ENCODE measurements around the gene FKBP2. TPM values are rescaled to one million over a fixed set of nuclear protein-coding genes. Genes with fewer than 3 reads are reported as not detected.

Gene FKBP2
- total and polyA plus RNA-seq, 2 of the 13 experiments (the other 11 are each of a cell fraction or from before 2014, with no cell fraction given) = 30.1 to 53.3 TPM

GRCh38 chr11:64230171-64230984 lies 10.5 kb upstream of the FKBP2 start, which contains the start of gene DNAJC4 (continued):
- TF ChIP-seq, protein P1, sequence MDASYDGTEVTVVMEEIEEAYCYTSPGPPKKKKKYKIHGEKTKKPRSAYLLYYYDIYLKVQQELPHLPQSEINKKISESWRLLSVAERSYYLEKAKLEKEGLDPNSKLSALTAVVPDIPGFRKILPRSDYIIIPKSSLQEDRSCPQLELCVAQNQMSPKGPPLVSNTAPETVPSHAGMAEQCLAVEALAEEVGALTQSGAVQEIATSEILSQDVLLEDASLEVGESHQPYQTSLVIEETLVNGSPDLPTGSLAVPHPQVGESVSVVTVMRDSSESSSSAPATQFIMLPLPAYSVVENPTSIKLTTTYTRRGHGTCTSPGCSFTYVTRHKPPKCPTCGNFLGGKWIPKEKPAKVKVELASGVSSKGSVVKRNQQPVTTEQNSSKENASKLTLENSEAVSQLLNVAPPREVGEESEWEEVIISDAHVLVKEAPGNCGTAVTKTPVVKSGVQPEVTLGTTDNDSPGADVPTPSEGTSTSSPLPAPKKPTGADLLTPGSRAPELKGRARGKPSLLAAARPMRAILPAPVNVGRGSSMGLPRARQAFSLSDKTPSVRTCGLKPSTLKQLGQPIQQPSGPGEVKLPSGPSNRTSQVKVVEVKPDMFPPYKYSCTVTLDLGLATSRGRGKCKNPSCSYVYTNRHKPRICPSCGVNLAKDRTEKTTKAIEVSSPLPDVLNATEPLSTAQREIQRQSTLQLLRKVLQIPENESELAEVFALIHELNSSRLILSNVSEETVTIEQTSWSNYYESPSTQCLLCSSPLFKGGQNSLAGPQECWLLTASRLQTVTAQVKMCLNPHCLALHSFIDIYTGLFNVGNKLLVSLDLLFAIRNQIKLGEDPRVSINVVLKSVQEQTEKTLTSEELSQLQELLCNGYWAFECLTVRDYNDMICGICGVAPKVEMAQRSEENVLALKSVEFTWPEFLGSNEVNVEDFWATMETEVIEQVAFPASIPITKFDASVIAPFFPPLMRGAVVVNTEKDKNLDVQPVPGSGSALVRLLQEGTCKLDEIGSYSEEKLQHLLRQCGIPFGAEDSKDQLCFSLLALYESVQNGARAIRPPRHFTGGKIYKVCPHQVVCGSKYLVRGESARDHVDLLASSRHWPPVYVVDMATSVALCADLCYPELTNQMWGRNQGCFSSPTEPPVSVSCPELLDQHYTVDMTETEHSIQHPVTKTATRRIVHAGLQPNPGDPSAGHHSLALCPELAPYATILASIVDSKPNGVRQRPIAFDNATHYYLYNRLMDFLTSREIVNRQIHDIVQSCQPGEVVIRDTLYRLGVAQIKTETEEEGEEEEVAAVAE (CRISPR knock-in tag; IDR thresholded peaks at IDR 0.05; ENCODE audit: borderline replicate concordance) = 0 out of 2 replicates have a peak, but pooled peaks have one; percentile 20
- TF ChIP-seq, protein P2, sequence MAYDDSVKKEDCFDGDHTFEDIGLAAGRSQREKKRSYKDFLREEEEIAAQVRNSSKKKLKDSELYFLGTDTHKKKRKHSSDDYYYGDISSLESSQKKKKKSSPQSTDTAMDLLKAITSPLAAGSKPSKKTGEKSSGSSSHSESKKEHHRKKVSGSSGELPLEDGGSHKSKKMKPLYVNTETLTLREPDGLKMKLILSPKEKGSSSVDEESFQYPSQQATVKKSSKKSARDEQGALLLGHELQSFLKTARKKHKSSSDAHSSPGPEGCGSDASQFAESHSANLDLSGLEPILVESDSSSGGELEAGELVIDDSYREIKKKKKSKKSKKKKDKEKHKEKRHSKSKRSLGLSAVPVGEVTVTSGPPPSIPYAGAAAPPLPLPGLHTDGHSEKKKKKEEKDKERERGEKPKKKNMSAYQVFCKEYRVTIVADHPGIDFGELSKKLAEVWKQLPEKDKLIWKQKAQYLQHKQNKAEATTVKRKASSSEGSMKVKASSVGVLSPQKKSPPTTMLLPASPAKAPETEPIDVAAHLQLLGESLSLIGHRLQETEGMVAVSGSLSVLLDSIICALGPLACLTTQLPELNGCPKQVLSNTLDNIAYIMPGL (CRISPR knock-in tag; IDR thresholded peaks at IDR 0.05; ENCODE audit: borderline replicate concordance in 1 of 2, low read depth in 1 of 2) = peak in 1 of 2 experiments; percentile 55; a peak in 2 of 4 replicates
- TF ChIP-seq NCOA1 (CRISPR knock-in tag; IDR thresholded peaks at IDR 0.05) (peak; percentile 74; the same call in 1 of the 2 replicates), IRX3 (CRISPR knock-in tag; IDR thresholded peaks at IDR 0.05; ENCODE audit: borderline replicate concordance, low read depth) (peak; percentile 80), SCMH1 (CRISPR knock-in tag; IDR thresholded peaks at IDR 0.05; ENCODE audit: borderline replicate concordance) (no peak), TOPORS (CRISPR knock-in tag; IDR thresholded peaks at IDR 0.05) (0 out of 2 replicates have a peak, but pooled peaks have one; percentile 70), ZNF788 (CRISPR knock-in tag; IDR thresholded peaks at IDR 0.05; ENCODE audit: borderline replicate concordance) (peak; percentile 18; the same call in 1 of the 2 replicates), MAX (IDR thresholded peaks at IDR 0.05) (peak; percentile 24), RAD21 (CRISPR knock-in tag; IDR thresholded peaks at IDR 0.05) (no peak), ZNF790 (CRISPR knock-in tag; IDR thresholded peaks at IDR 0.05; ENCODE audit: borderline replicate concordance) (no peak), DMAP1 (CRISPR knock-in tag; IDR thresholded peaks at IDR 0.05) (peak; percentile 68), FOXP4 (CRISPR knock-in tag; IDR thresholded peaks at IDR 0.05) (no peak), REPIN1 (CRISPR knock-in tag; IDR thresholded peaks at IDR 0.05; ENCODE audit: borderline replicate concordance, low read depth) (0 out of 2 replicates have a peak, but pooled peaks have one; percentile 53)
- TF ChIP-seq, protein P3, sequence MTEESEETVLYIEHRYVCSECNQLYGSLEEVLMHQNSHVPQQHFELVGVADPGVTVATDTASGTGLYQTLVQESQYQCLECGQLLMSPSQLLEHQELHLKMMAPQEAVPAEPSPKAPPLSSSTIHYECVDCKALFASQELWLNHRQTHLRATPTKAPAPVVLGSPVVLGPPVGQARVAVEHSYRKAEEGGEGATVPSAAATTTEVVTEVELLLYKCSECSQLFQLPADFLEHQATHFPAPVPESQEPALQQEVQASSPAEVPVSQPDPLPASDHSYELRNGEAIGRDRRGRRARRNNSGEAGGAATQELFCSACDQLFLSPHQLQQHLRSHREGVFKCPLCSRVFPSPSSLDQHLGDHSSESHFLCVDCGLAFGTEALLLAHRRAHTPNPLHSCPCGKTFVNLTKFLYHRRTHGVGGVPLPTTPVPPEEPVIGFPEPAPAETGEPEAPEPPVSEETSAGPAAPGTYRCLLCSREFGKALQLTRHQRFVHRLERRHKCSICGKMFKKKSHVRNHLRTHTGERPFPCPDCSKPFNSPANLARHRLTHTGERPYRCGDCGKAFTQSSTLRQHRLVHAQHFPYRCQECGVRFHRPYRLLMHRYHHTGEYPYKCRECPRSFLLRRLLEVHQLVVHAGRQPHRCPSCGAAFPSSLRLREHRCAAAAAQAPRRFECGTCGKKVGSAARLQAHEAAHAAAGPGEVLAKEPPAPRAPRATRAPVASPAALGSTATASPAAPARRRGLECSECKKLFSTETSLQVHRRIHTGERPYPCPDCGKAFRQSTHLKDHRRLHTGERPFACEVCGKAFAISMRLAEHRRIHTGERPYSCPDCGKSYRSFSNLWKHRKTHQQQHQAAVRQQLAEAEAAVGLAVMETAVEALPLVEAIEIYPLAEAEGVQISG (CRISPR knock-in tag; IDR thresholded peaks at IDR 0.05) = peak; percentile 24; the same call in 1 of the 2 replicates
- TF ChIP-seq, protein P4, sequence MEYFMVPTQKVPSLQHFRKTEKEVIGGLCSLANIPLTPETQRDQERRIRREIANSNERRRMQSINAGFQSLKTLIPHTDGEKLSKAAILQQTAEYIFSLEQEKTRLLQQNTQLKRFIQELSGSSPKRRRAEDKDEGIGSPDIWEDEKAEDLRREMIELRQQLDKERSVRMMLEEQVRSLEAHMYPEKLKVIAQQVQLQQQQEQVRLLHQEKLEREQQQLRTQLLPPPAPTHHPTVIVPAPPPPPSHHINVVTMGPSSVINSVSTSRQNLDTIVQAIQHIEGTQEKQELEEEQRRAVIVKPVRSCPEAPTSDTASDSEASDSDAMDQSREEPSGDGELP (IDR thresholded peaks at IDR 0.05; ENCODE audit: borderline replicate concordance, low read depth) = peak; percentile 64; the same call in 1 of the 2 replicates

All from HepG2 (cell line).